Islet of Langerhans (tissue), 1 donor: Measurements from ENCODE around the gene DLGAP4.
"Not testable (repeated sequence)": the region's sequence is repeated elsewhere in the genome, so short reads cannot be mapped to it uniquely, and the experiment has no call there.

Experiments
- FAIRE-seq: peaks from one replicate; lab custom pipeline; 2011; peaks lifted over from hg19 to GRCh38; lab: Jason Lieb, UNC

The DLGAP4 gene

DNA sequence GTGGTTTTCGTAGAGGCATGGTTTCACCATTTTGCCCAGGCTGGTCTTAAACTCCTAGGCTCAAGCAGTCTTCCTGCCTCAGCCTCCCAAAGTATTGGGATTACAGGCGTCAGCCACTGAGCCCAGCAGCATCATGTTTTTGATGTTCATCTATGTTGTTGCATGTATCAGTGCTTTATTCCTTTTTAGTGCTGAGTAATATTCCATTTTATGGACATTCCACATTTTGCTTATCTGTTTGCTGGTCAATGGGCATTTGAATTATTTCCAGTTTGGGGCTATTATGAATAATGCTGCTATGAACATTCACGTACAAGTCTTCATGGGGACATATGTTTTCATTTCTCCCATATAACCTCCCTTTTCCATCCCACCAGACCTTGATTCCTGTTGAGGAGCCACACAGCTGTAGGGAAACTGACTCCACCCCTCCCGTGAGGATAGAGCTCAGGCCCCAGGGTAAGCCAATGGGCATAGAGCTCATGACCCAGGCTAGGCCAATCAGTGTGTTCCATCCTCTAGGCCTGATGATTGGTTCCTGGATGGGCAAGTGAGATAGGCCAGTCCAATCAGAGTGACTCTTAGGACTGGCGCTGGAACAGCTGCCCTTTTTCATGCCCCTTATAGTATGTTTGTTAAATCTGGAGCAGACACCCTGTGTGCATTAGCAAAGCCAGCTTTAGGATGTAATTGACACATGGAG lies 49.5 kb downstream of the DLGAP4 start:
- no peak for FAIRE-seq

DNA sequence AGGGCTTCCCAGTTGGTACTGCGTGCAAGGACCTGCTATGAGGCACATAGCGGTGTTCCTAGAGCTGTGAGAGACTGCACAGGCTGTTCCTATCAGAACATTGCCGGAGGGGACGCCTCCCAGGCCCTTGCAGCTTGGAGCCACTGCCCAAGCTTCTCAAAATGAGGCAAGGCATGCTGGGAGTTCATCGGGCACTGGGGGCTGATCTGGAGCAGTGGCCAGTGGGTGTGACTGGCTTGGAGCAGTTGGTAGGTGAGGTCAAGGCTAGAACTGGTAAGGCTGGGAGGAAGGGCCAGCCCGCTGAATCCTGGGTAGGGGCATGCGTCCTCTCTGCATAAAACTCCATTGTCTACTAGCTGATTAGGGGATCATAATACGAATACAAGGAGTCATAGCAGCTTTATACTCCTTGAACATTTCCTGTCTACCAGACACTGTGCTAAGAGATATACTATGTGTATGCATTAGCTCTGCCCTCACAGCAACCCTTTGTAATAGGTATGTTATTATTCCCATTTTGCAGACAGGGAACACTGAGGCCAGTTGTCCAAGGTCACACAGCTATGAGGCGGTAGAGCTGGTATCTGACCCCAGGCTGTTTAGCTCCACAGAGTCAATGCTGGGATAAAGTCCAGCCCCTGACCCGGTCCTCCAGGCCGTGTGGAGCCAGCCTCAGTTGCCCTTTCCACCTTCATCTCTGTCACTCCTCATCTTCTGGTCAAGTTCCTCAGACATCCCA lies 53.7 kb downstream of the DLGAP4 start:
- FAIRE-seq = no peak

GRCh38 chr20:36360429-36360828 lies 54.3 kb downstream of the DLGAP4 start:
- no peak for FAIRE-seq

DNA sequence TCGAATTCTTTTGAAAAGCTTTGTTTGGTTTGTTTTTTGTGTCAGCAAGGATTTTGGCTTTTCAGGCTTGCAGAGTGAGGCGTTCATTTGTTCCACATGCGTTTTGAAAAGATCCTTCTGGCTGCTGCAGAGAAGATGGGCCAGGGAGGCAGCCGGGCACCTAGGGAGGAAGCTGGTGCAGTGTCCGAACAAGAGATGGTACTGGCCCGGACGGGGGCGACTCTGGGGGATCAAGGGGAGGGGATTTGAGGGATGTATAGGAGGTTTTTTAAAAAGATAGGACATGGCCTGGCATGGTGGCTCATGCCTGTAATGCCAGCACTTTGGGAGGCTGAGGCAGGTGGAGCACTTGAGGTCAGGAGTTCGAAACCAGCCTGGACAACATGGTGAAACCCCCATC lies 55.3 kb downstream of the DLGAP4 start:
- no peak for FAIRE-seq

- no peak for FAIRE-seq
These were observed 56.1 kb downstream of the DLGAP4 start for GRCh38 chr20:36362261-36362660.

- no peak for FAIRE-seq
These were observed 57.0 kb downstream of the DLGAP4 start for GRCh38 chr20:36362978-36363713.

DNA sequence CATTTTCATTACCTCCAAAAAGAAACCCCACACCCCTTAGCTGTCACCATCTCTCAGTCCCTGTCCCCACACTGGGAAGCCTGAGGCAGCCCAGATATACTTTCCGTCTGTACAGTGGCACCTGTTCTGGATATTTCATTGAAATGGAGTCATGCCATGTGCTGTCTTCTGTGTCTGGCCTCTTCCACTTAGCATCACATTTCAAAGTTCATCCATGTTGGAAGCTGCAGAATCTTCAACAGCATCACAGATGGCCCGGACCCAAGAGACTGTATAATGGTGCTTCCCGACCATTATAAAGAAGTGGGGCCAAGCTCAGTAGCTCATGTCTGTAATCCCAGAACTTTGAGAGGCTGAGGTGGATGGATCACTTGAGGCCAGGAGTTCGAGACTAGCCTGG lies 58.4 kb downstream of the DLGAP4 start:
- no peak for FAIRE-seq

GRCh38 chr20:36366623-36367369 lies 60.7 kb downstream of the DLGAP4 start:
- no peak for FAIRE-seq

- no peak for FAIRE-seq
These were observed 61.2 kb downstream of the DLGAP4 start for GRCh38 chr20:36367370-36367745.

- no peak for FAIRE-seq
These were observed 62.0 kb downstream of the DLGAP4 start for GRCh38 chr20:36367907-36368799.

GRCh38 chr20:36368869-36369268 lies 62.7 kb downstream of the DLGAP4 start:
- no peak for FAIRE-seq

DNA sequence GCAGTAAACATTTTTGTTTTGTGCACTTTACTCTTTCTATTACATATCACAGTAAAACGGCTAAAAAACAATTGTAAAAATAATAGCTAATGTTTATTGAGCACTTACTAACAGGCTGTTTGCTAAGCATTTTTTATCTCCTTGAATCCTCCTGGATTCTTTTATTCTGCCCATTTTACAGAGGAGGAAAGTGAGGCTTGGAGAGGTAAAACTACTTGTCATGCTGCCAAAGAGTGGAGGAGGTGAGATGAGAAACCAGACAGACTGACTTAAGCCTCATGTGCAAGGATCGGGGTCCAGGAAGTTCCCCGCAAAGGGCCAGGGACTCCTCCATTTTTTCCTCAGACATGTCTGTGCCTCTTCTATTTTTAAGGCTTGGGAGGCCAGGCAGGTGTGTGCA lies 63.6 kb downstream of the DLGAP4 start:
- no peak for FAIRE-seq

- no peak for FAIRE-seq
These were observed 65.1 kb downstream of the DLGAP4 start for GRCh38 chr20:36370991-36371790.

DNA sequence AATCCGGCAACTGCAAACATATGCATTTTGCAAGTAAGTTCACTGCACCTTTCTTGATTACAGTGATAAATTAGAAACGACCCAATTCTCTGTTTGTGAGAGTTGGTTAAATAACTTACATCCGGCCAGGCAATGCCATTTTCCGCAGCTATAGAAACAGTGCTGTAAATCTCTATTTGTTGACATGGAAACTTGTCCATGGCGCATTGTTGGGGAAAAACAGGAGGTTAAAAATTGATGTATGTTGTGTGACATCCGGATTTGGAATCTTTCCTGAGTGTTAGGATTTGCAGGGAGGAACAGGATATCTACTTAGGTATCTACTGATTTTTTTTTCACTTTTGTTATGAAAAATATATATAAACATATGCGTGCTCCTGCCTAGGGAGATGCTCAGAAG lies 66.5 kb downstream of the DLGAP4 start:
- FAIRE-seq = no peak

DNA sequence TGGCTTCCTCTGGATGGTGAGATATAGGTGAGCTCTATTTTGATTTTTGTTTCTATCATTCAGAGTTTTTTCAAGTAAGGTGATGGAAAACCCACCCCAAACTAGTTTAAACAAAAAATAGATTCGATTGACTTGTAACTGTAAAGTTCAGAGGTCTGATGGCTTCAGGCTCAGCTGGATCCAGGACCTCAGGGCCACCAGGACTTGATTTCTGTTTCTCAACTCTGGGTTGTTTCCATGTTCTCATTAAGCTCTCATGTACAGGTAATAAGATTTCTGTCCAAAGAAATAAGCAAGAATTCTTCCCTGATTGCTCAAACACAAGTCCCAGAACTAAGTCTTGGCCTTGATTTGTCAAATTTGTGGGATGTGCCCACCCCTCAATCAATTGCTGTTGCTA lies 67.0 kb downstream of the DLGAP4 start:
- no peak for FAIRE-seq

- no peak for FAIRE-seq
These were observed 68.9 kb downstream of the DLGAP4 start for GRCh38 chr20:36374995-36375394.

DNA sequence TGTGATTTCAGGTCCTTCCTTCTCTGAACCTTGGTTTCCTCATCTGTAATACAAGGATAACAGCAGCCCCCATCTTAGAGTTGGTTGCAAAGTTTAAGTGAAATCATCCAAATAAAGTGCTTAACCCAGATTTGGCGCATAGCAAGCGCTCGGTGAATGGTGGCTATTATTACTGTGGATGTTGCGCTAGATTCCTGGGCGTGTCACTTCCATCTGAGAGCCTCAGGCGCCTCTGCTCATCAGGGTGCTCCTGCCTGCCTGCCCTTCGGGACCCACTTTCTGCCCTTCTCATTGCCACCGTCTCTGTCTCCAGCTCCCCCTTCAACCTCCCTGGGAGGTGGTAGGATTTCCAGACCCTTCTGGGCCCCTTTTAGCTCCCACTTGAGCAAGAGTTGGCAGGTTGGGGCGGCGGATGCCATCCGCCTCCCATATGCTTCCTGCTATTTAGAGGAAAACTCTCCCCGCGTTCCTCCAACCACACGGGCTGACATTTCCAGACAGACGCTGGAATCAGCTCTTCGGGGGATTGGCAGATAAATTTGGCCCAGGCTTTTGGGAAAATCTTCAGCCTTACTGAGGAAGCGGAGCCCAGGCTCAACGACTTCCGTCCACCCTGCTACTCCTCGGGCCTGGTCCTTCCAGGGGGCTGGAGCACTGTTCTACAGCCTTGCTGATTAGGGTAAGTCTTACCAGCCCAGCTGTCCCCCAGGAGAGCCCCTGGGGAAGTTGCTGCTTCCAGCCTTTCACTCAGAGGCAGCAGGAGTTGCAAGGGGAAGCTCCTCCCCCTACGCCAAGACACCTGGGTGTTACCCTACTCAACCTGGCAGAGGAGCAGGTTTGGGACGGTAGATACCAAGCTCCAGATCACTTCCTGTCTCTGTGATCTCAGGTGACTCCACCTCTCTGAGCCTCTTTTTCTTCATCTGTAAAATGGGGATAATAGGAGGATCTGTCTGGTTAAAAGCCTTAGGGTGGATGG lies 71.5 kb downstream of the DLGAP4 start:
- FAIRE-seq = no peak

DNA sequence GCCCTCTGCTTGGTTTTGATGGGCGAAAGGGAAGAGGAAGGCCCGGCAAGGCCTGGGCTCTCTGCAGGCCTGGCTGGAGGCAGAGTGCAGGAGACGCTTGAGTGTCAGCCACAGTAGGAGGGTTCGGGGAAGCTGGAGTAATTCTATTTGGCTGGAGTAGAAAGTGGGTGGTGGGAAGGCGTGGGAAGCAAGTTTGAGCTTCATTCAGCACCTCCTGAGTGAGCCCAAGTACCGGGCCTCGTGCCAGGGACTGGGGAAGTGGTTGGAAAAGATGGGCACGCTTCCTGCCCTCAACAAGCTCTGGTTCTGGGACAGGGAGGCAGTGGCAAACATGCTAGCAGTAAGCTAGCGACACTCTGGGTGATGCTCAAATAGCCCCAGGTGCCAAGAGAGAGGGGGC lies 72.5 kb downstream of the DLGAP4 start:
- FAIRE-seq = no peak

- FAIRE-seq = not testable (repeated sequence)
These were observed 73.8 kb downstream of the DLGAP4 start for GRCh38 chr20:36379914-36380313.
